Measurements from ENCODE around the gene ECT2L. TPM values are rescaled to one million over a fixed set of nuclear protein-coding genes. Genes with fewer than 3 reads are reported as not detected.

The ECT2L gene
- total and polyA plus RNA-seq, 2 experiments from 2014 or later, result 0.03 to 0.15 TPM

GRCh38 chr6:138796771-138797170 is 884 bp downstream of the ECT2L start:
- Mint-ChIP-seq H3K27ac (no peak overlapping the region), H3K9me3 (peaks cover 10% of the 10 kb centered on the region; the same call in 2 of the 3 replicates), H3K27me3 (ENCODE audit: insufficient read depth, low read depth, poor library complexity) (peaks cover 5% of the 10 kb centered on the region), H3K4me3 (peak overlapping the region; percentile 74), H3K36me3 (ENCODE audit: low read depth) (no peaks in the 10 kb centered on the region; the same call in 2 of the 3 replicates), H3K4me1 (no peaks in the 10 kb centered on the region; the same call in 2 of the 3 replicates)
- Histone ChIP-seq H3K4me3 (peak overlapping the region; percentile 65), H3K27me3 (ENCODE audit: insufficient read depth) (peaks cover 11% of the 10 kb centered on the region; the same call in 1 of the 2 replicates), H2AFZ (no peak overlapping the region), H3K4me2 (peak overlapping the region; percentile 94; the same call in 1 of the 2 replicates), H3K36me3 (ENCODE audit: insufficient read depth) (no peaks in the 10 kb centered on the region), H3F3A (replicated peaks; ENCODE audit: low read depth) (no peaks in the 10 kb centered on the region), H3K4me1 (ENCODE audit: insufficient read depth) (peaks cover 8% of the 10 kb centered on the region; the same call in 1 of the 2 replicates), H4K20me1 (replicated peaks; ENCODE audit: insufficient read depth) (no peaks in the 10 kb centered on the region), H3K9me2 (ENCODE audit: insufficient read depth) (no peaks in the 10 kb centered on the region), H3K79me2 (replicated peaks; ENCODE audit: insufficient read depth) (no peaks in the 10 kb centered on the region), H3K27ac (ENCODE audit: low read depth) (no peak overlapping the region)
- TF ChIP-seq NANOG (IDR thresholded peaks at IDR 0.05; ENCODE audit: borderline replicate concordance), result no peak
- TF ChIP-seq JUNB (IDR thresholded peaks at IDR 0.05; ENCODE audit: unreplicated experiment), result no peak
- TF ChIP-seq EZH2phosphoT487 (IDR thresholded peaks at IDR 0.05; ENCODE audit: unreplicated experiment), result no peak
- TF ChIP-seq STAT1 (IDR thresholded peaks at IDR 0.05; ENCODE audit: unreplicated experiment), result no peak
- no peak for TF ChIP-seq CREB1 (CRISPR knock-in tag; IDR thresholded peaks at IDR 0.05; ENCODE audit: low read depth)
- no peak for TF ChIP-seq ETS1 (IDR thresholded peaks at IDR 0.05)
- TF ChIP-seq POLR2AphosphoS5 (IDR thresholded peaks at IDR 0.05; ENCODE audit: low read depth), result no peak
- no peak for TF ChIP-seq ZNF331 (CRISPR knock-in tag; IDR thresholded peaks at IDR 0.05; ENCODE audit: low read depth)
- no peak for TF ChIP-seq ZNF114 (CRISPR knock-in tag; IDR thresholded peaks at IDR 0.05)
- TF ChIP-seq ZNF462 (CRISPR knock-in tag; IDR thresholded peaks at IDR 0.05), result no peak
- no peak for TF ChIP-seq REST (IDR thresholded peaks at IDR 0.05; ENCODE audit: unreplicated experiment)
- TF ChIP-seq CTCF (conservative IDR thresholded peaks at IDR 0.05; ENCODE audit: low read depth in 2 of 2), result no peak
- TF ChIP-seq EZH2 (IDR thresholded peaks at IDR 0.05; ENCODE audit: low read depth, unreplicated experiment), result no peak
- no peak for DNase-seq (ENCODE audit: low spot score)
- no peak for ATAC-seq
